AG09319 (cell line): Measurements from ENCODE around the gene MAML3.

Experiments
- DNase-seq: peaks from one replicate; pipeline ENCODE4 v3.0.0-alpha.2; 2010; ENCODE audit warnings: low read depth; ENCODE audit errors: extremely low read depth
- TF ChIP-seq, protein P1 (sequence below): IDR thresholded peaks from 2 replicates; pipeline ENCODE4 v1.5.1; 2011; ENCODE audit warnings: low read depth, mild to moderate bottlenecking, inconsistent platforms, low read length, moderate library complexity

The MAML3 gene

DNA sequence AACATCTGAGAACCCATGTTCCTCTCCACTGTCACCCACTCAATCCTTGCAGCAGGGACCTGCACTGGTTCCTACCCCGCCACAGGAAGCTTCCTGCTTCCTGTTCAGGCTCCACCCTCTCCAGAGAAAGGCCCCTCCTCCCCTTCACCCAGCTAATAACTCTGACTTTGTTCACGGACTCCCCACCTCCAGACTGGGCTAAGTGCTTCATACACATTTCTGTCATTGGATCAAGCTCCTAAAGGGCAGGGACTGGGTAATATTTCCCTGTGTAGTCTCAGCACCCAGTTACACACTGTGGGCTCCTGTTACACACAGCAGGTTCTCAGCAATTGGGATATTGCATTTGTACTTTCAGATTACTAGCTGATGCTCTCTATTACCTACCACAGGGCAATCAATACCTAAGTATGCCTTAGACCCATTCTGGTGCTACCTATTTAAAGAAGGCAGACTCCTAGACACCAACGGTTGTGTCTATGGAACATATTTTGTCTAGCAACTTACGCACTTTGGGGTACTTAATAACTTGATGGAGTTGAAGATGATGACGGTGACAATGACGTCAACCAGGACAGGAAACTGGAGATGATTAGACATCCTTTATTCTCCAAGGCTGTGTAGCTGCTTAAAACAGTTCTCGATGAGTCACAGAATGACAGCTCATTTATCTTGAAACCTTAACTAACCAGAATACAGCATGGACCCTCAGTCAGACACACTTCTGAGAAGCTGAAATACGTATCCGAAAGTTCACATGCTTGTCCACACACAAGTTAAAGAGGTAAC, 58.1 kb downstream of the MAML3 start:
- TF ChIP-seq, protein P1, sequence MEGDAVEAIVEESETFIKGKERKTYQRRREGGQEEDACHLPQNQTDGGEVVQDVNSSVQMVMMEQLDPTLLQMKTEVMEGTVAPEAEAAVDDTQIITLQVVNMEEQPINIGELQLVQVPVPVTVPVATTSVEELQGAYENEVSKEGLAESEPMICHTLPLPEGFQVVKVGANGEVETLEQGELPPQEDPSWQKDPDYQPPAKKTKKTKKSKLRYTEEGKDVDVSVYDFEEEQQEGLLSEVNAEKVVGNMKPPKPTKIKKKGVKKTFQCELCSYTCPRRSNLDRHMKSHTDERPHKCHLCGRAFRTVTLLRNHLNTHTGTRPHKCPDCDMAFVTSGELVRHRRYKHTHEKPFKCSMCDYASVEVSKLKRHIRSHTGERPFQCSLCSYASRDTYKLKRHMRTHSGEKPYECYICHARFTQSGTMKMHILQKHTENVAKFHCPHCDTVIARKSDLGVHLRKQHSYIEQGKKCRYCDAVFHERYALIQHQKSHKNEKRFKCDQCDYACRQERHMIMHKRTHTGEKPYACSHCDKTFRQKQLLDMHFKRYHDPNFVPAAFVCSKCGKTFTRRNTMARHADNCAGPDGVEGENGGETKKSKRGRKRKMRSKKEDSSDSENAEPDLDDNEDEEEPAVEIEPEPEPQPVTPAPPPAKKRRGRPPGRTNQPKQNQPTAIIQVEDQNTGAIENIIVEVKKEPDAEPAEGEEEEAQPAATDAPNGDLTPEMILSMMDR, result no peak
- no peak for DNase-seq

DNA sequence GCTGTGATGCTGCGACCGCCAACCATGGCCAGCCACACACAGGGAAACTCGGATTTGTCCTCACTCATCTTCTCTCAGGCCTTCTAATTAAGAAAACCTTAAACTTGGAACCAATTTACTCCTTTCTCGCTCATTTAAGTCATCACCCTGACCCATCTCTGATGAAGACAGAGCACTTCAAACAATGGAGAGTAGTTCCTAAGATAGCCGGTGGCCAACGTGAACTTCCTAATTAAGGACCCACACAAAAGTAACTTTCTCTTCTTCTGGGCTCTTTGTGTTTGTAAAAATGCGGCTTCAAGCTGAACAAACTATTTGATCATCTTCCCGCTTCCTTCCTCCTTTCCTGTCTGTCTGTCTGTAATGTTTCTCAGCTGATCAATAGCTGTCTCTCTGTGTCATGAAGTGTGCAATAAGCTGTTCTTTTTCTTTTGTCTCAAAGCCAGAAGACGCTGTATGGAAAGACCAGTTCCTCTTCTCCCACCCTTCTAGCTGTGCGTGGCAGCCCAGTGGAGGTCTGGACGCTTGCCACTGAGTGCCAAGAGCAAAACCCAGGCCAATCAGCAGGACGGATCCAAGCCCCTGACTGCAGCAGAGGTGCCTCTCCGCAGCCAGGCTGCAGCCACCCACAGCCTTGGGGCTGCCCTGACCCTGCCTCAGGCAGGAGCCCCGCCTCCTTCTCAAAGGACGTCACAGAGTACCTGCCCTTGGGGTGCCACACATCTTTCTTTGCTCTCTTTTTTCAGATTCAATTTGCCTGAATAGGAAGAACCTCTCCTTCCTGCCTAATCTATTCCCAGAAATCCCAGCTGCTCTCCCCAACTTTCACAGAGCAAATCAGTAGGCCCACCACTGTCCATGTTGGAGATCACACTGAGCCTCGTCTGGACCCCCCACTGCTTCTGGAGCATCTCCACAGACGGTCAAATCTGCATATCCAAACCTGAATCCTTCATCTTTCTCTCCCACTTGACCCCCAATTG, 59.3 kb downstream of the MAML3 start:
- DNase-seq, result no peak
- TF ChIP-seq, protein P1, result no peak

DNA sequence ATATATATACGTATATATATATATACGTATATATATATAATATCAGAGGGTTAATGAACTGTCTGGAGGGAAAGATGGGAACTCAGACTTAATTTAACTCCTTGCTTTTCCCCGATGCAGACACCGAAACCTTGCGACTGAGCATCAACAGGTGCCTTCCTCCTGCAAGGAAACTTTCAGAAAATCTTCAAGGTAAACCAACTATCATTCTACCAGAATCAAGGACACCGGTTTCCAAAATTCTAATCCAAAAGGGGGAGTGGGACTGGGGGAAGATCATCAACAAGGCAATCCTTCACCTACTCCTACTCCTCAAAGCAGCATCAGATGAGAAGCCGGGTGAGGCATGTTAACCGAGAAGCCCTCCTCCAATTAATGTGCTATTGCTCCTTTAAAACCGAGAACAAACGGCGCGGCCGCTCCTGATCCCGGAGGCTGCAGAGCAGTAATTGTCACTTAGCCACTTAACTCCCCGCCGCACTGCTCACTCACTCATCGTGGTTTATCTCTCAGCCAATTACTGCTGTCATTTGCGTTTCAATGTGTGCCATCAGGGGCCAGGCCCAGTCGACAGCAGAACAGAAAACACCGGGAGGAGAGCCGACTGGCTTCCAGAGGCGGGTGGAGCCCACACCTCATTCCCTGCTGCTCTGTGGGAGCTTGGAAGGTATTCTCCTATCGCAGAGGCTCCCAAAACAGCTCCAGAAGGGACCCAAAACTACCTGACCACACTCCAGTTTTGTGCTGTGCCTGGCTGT, 61.7 kb downstream of the MAML3 start:
- TF ChIP-seq, protein P1, result no peak
- DNase-seq, result no peak

DNA sequence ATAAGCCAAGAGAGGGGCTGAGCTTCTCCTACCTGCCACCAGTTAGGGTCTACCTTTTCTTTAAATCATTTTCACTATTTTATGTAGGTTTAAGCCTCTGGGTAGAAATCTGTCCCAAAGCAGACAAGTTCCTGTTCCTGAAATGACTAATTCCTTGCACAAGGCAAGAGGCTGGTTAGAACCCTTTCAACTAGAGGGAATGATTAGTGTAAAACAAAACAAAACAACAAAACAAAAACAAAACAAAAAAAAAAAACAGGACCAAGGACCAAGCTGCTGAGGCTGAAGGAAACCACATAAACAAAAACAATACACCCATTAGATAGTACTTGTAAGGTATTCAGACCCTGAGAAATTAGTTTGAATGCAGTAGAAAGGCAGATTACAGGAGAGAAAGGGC, 62.7 kb downstream of the MAML3 start:
- TF ChIP-seq, protein P1, result no peak
- no peak for DNase-seq

DNA sequence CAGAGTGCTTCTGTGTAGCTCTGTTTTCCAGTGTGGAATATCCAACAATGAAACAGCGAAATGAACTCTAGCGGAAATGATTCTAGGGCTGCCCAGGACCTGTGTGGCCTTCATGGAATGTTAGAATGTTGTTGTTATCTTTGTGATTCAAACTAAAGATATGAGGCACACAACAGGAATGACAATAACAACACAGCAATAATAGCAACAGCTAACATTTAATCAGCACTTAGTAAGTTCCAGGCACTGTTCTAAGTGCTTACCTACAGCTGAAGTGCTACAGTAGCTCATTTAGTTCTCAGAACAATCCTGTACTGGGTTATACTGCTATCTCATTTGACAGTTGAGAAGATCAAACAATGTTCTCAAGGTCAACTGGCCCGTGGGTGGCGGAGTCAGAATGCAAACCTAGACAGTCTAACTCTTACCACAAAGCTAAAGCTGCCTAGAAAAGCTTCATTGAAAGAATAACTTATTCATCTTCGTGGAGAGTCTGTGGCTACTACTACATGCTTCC, 63.7 kb downstream of the MAML3 start:
- DNase-seq, result no peak
- TF ChIP-seq, protein P1, result no peak

DNA sequence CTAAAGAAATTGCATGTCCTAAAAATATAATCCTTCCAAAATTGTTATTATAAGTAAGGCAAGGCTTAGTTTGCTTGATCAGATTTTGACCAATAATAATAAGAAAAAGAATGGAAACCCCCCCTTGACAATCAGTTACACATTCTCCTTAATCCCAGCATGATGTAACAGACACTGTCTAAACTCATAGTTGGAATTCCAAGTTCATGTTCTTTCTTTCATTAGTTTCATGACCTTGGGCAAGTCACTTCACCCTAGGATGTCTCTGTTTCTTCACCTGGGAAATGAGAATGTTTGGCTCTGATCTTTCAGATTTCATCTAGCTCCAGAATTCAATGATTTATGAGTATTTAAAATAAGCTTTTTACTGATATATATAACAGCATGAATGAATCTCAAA, 64.8 kb downstream of the MAML3 start:
- TF ChIP-seq, protein P1, result no peak
- DNase-seq, result no peak
